ENCODE data around the gene DHX29. TPM values are rescaled to one million over a fixed set of nuclear protein-coding genes. Genes with fewer than 3 reads are reported as not detected.

Gene DHX29
- total RNA-seq, 4 donors from 2014 or later = 39.1 to 54.0 (median 47.0) TPM

- Histone ChIP-seq H3K27ac (peak overlapping the region; percentile 78 to 91 (median 84)), H3K4me3 (replicated peaks in 1 of 3) (peak overlapping the region; percentile 19 to 89 (median 75)), H3K9me3 (no peaks in the 10 kb centered on the region), H3K4me1 (peaks cover 24 to 33% of the 10 kb centered on the region in 2 donors), H3K36me3 (no peaks in the 10 kb centered on the region), H3K27me3 (no peaks in the 10 kb centered on the region)
- intact Hi-C loops (cut with DNase I) = loop anchor here (5.0 kb wide), 1 partner anchor 55 kb away; no protein-coding TSS in a partner anchor
- 1 to 2% methylated on average over 42 to 45 of the region's 45 CpGs for WGBS, 2 donors
- TF ChIP-seq POLR2A (IDR thresholded peaks at IDR 0.05) = peak in 1 of 2 donors; percentile 59
- TF ChIP-seq CTCF (IDR thresholded peaks at IDR 0.05) = no peak
- DNase-seq = peak; percentile 56 to 68
Observed at GRCh38 chr5:55232271-55232984, 75.1 kb downstream of the DHX29 start.

DNA sequence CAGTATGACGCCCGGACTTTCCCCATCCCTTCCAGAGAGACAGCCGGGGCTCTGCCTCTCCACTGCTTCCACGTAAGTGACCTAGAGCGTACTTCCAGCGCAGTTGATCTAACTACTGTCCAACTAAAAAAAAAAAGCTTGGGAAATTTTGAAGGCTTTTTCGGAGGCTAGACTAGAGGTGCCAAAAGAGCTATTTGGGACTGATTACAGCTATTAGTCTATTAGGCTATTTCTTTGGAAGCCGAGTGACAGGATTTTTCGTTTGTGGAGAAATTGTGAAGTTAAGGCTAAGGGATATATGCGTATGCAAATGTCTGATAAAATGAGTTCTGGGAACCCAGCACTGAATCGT, 75.6 kb downstream of the DHX29 start:
- WGBS, 2 donors = 3 to 6% methylated on average over 11 of the region's 11 CpGs
- H3K4me1 ChIP-seq = peaks cover 25 to 33% of the 10 kb centered on the region in 2 donors
- TF ChIP-seq CTCF (IDR thresholded peaks at IDR 0.05) (no peak), POLR2A (IDR thresholded peaks at IDR 0.05) (no peak)
- no peak for DNase-seq
- no peaks in the 10 kb centered on the region for H3K9me3 ChIP-seq
- intact Hi-C loops (cut with DNase I) = loop anchor here (5.0 kb wide), 1 partner anchor 55 kb away; no protein-coding TSS in a partner anchor
- H3K27ac ChIP-seq = peak overlapping the region in 2 of 3 donors; percentile 78 to 91
- H3K27me3 ChIP-seq = no peaks in the 10 kb centered on the region
- peak overlapping the region; percentile 19 to 89 (median 75) for H3K4me3 ChIP-seq (replicated peaks in 1 of 3)
- no peaks in the 10 kb centered on the region for H3K36me3 ChIP-seq

DNA sequence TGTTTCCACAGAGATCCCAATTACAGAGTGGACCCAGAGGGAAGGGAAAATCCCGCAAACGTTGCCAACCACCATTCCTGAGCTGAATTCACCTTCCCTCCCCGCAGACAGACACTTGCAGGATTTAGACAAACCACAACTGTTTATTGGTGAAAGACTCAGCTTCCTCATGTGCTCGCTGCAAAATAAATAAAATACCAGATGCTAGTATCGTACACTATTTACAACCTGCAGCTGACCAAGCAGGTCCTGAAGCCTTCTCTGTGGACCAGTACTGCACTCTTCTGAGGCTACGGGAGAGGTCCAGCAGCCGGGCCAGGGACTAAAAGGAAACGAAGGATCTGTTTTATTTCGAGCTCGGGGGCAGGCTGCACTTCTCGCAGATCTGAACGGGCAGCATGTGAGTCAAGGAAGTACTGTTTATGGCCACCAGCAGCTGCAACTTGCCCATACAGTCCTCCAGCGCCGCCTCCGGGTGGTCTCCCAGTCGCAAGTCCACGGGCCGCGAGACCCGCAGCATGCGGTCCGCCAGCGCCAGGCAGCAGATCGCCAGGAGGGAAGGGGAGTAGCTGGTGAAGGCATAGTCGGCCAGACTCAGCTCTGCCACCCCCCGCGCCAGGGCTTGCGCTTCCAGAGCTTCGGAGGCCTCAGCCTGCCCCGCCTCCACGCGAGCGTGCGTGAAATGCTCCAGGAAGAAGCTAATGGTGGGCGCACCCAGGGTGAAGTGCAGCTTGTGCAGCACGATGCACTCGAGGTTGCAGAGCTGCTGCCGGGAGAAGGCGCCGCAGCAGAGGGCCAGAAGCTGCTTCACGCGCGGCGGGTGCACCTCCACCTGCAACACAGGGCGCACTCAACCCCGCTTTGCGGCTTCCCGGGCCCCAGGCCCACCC, 76.2 kb downstream of the DHX29 start:
- DNase-seq = peak; percentile 31 to 40
- WGBS, 2 donors = 23 to 24% methylated on average over 29 to 40 of the region's 48 CpGs
- TF ChIP-seq CTCF (IDR thresholded peaks at IDR 0.05) (no peak), POLR2A (IDR thresholded peaks at IDR 0.05) (no peak)
- peaks cover 26 to 38% of the 10 kb centered on the region in 2 donors for H3K4me1 ChIP-seq
- H3K27me3 ChIP-seq = no peaks in the 10 kb centered on the region
- intact Hi-C loops (cut with DNase I) = loop anchor here (5.0 kb wide), 1 partner anchor 54 kb away; no protein-coding TSS in a partner anchor
- H3K4me3 ChIP-seq (replicated peaks in 1 of 3) = peak overlapping the region in 1 of 3 donors; percentile 75
- peak overlapping the region in 1 of 3 donors; percentile 78 for H3K27ac ChIP-seq
- no peaks in the 10 kb centered on the region for H3K9me3 ChIP-seq
- H3K36me3 ChIP-seq = no peaks in the 10 kb centered on the region

DNA sequence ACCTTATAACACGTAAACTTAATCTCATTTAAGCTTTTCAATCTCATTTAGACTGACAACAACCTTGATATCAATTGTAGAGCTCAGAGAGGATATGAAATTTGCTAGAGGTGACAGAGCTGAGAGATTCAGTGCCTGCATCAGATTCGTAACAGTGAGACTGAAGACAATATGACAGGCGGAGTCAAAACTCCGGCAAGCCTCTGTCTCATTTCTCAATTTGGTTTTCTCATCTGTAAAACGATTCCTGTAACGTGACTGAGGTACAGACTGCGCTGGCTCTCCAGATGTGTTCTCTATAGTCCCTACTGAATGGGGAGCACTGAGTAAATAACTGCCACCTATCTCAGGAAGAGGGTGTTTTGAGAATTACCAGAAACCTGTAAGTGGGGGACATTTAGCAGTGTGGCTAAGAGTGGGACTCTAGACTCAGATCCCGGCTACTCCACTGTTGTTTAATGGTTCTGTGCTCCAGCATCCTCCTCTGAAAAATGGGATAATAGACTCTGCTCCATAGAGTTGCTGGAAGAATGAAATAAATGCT, 77.3 kb downstream of the DHX29 start:
- Histone ChIP-seq H3K4me3 (replicated peaks in 1 of 3) (no peak overlapping the region), H3K27ac (no peak overlapping the region), H3K36me3 (no peaks in the 10 kb centered on the region), H3K4me1 (peaks cover 28 to 43% of the 10 kb centered on the region in 2 donors), H3K27me3 (no peaks in the 10 kb centered on the region), H3K9me3 (no peaks in the 10 kb centered on the region)
- DNase-seq = no peak
- intact Hi-C loops (cut with DNase I) = loop anchor here (5.0 kb wide), 1 partner anchor 53 kb away; no protein-coding TSS in a partner anchor
- TF ChIP-seq POLR2A (IDR thresholded peaks at IDR 0.05) (no peak), CTCF (IDR thresholded peaks at IDR 0.05) (no peak)
- WGBS, 2 donors = 74 to 76% methylated on average over 8 of the region's 8 CpGs

All from thyroid gland (tissue), 4 donors.